Stimulated activated naive CD4-positive, alpha-beta T cell treated with Interleukin-2 at 50 U/mL for 16 hours (primary cell): ENCODE measurements around the gene CLDN14.

Source experiments
- DNase-seq: peaks from one replicate; lab custom pipeline; 2025; lab: John Stamatoyannopoulos, UW

The CLDN14 gene

GRCh38 chr21:36433059-36433709 is 46.7 kb downstream of the CLDN14 start:
- DNase-seq, result no peak

- no peak for DNase-seq
These were observed 48.7 kb downstream of the CLDN14 start for GRCh38 chr21:36431252-36431651.

GRCh38 chr21:36430841-36431240 is 49.1 kb downstream of the CLDN14 start:
- no peak for DNase-seq

- DNase-seq, result peak; percentile 59
These were observed 49.9 kb downstream of the CLDN14 start for GRCh38 chr21:36429947-36430546.

- no peak for DNase-seq
These were observed 51.0 kb downstream of the CLDN14 start for GRCh38 chr21:36428761-36429432.

GRCh38 chr21:36427502-36427901 is 52.4 kb downstream of the CLDN14 start:
- DNase-seq, result no peak

GRCh38 chr21:36425286-36425685 is 54.6 kb downstream of the CLDN14 start:
- DNase-seq, result no peak

GRCh38 chr21:36424592-36424991 is 55.3 kb downstream of the CLDN14 start:
- DNase-seq, result no peak

GRCh38 chr21:36423771-36424433 is 56.0 kb downstream of the CLDN14 start:
- no peak for DNase-seq

GRCh38 chr21:36422279-36423098 is 57.4 kb downstream of the CLDN14 start:
- no peak for DNase-seq

- DNase-seq, result no peak
These were observed 59.2 kb downstream of the CLDN14 start for GRCh38 chr21:36420571-36421339.

GRCh38 chr21:36419996-36420395 is 59.9 kb downstream of the CLDN14 start:
- no peak for DNase-seq

- DNase-seq, result no peak
These were observed 60.7 kb downstream of the CLDN14 start for GRCh38 chr21:36419241-36419640.

GRCh38 chr21:36415375-36415774 is 64.5 kb downstream of the CLDN14 start:
- no peak for DNase-seq

GRCh38 chr21:36412916-36413315 is 67.0 kb downstream of the CLDN14 start:
- DNase-seq, result no peak

- no peak for DNase-seq
These were observed 68.6 kb downstream of the CLDN14 start for GRCh38 chr21:36411301-36411700.
